GM12873 (cell line): ENCODE results near the gene DNAAF9.

ENCODE experiments used
- CTCF ChIP-seq: IDR thresholded peaks from 2 replicates; pipeline ENCODE4 v1.5.1; 2012; ENCODE audit warnings: low read depth, mild to moderate bottlenecking, moderate library complexity, low read length, control low read depth; ENCODE audit not compliant: insufficient read depth; ENCODE audit errors: missing control alignments

The DNAAF9 gene

GRCh38 chr20:3382836-3383235 lies 24.6 kb downstream of the DNAAF9 start:
- TF ChIP-seq CTCF, result no peak

- no peak for TF ChIP-seq CTCF
These were observed 27.0 kb downstream of the DNAAF9 start for GRCh38 chr20:3380228-3381070.

- TF ChIP-seq CTCF, result no peak
These were observed 29.3 kb downstream of the DNAAF9 start for GRCh38 chr20:3378138-3378537.

- TF ChIP-seq CTCF, result no peak
These were observed 29.8 kb downstream of the DNAAF9 start for GRCh38 chr20:3377644-3378043.

- TF ChIP-seq CTCF, result no peak
These were observed 33.2 kb downstream of the DNAAF9 start for GRCh38 chr20:3374296-3374695.

- no peak for TF ChIP-seq CTCF
These were observed 35.7 kb downstream of the DNAAF9 start for GRCh38 chr20:3371754-3372153.

GRCh38 chr20:3367089-3367488 lies 40.4 kb downstream of the DNAAF9 start:
- TF ChIP-seq CTCF, result no peak
